ENCODE results near the gene DNHD1. TPM values are rescaled to one million over a fixed set of nuclear protein-coding genes. Genes with fewer than 3 reads are reported as not detected.

The DNHD1 gene
- total and polyA plus RNA-seq, 2 of the 8 experiments (the other 6 are each of a cell fraction or from before 2014, with no cell fraction given), result 5.0 to 6.8 TPM

DNA sequence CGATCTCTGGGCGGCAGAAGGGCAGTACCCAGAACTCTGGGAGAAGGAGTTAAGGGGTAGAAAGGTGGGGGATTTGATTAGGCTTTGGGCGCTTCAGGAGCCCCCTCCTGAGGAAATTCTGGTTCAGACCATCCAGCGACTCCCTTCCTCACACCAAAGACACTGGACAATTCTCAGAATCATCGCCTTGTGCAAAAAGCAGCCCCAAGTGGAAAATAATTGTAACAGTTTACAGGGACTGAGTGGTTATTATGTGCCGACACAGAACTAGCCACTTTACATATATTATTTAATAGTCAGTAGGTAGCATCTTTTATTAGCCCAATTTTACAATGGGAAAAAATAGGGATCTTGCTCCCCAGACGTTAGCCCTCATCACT lies 22.7 kb upstream of the DNHD1 start (continued):
- TF ChIP-seq, protein P1, sequence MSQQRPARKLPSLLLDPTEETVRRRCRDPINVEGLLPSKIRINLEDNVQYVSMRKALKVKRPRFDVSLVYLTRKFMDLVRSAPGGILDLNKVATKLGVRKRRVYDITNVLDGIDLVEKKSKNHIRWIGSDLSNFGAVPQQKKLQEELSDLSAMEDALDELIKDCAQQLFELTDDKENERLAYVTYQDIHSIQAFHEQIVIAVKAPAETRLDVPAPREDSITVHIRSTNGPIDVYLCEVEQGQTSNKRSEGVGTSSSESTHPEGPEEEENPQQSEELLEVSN (IDR thresholded peaks at IDR 0.05), result no peak

All from H1 (cell line).